Stimulated activated effector memory CD8-positive, alpha-beta T cell treated with anti-CD3 and anti-CD28 coated beads, Interleukin-12 subunit alpha, Interleukin-12 subunit beta, amount 100 ng/mL, for 72 hours (primary cell): ENCODE measurements around the gene SRGAP3.
A peak's percentile ranks its signal among the peaks of the same experiment; 100 is the strongest.

Experiments
- ATAC-seq: fragments of 150-1000 bp; cut with Tn5 transposase; 2 replicates; pipeline ENCODE4 v1.10.0; 2021
- DNase-seq, 2 donors: peaks; one replicate each; pipeline ENCODE4 v3.0.0; 2021 to 2022; ENCODE audit warnings: low spot score in 2 of 2
- H3K27ac Mint-ChIP-seq: one replicate; pipeline ENCODE4 v1.8.0; 2022; ENCODE audit warnings: mild to moderate bottlenecking, mixed read lengths
- H3K36me3 Mint-ChIP-seq: one replicate; pipeline ENCODE4 v1.8.0; 2022; ENCODE audit warnings: mild to moderate bottlenecking, mixed read lengths
- H3K4me1 Mint-ChIP-seq: one replicate; pipeline ENCODE4 v1.8.0; 2022; ENCODE audit warnings: mixed read lengths
- H3K4me3 Mint-ChIP-seq: one replicate; pipeline ENCODE4 v1.8.0; 2022; ENCODE audit warnings: mild to moderate bottlenecking, mixed read lengths
- H3K9me3 Mint-ChIP-seq: one replicate; pipeline ENCODE4 v1.8.0; 2022; ENCODE audit warnings: mixed read lengths

SRGAP3 gene

GRCh38 chr3:9079676-9080075, 169.8 kb downstream of the SRGAP3 start:
- H3K36me3 Mint-ChIP-seq, result no peaks in the 10 kb centered on the region
- no peaks in the 10 kb centered on the region for H3K4me1 Mint-ChIP-seq
- ATAC-seq (no peak), DNase-seq (no peak)
- no peaks in the 10 kb centered on the region for H3K9me3 Mint-ChIP-seq
- H3K4me3 Mint-ChIP-seq, result no peak overlapping the region
- H3K27ac Mint-ChIP-seq, result no peak overlapping the region

- Mint-ChIP-seq H3K36me3 (no peaks in the 10 kb centered on the region), H3K27ac (peak overlapping the region; percentile 27), H3K4me1 (no peaks in the 10 kb centered on the region), H3K4me3 (no peak overlapping the region), H3K9me3 (no peaks in the 10 kb centered on the region)
- DNase-seq (no peak), ATAC-seq (no peak)
Measured at GRCh38 chr3:9078561-9079240, 170.7 kb downstream of the SRGAP3 start.

- DNase-seq, result no peak
- Mint-ChIP-seq H3K9me3 (no peaks in the 10 kb centered on the region), H3K36me3 (no peaks in the 10 kb centered on the region), H3K4me1 (no peaks in the 10 kb centered on the region), H3K27ac (no peak overlapping the region), H3K4me3 (no peak overlapping the region)
- no peak for ATAC-seq
Measured at GRCh38 chr3:9077029-9077428, 172.4 kb downstream of the SRGAP3 start.

- no peak for ATAC-seq
- Mint-ChIP-seq H3K9me3 (no peaks in the 10 kb centered on the region), H3K36me3 (no peaks in the 10 kb centered on the region), H3K4me1 (no peaks in the 10 kb centered on the region), H3K4me3 (no peak overlapping the region), H3K27ac (no peak overlapping the region)
- no peak for DNase-seq
Measured at GRCh38 chr3:9075762-9076161, 173.7 kb downstream of the SRGAP3 start.

- no peaks in the 10 kb centered on the region for H3K4me1 Mint-ChIP-seq
- H3K36me3 Mint-ChIP-seq, result no peaks in the 10 kb centered on the region
- H3K27ac Mint-ChIP-seq, result no peak overlapping the region
Measured at GRCh38 chr3:9074079-9074478, 175.4 kb downstream of the SRGAP3 start.

GRCh38 chr3:9072667-9073009, 176.8 kb downstream of the SRGAP3 start:
- no peaks in the 10 kb centered on the region for H3K36me3 Mint-ChIP-seq
- ATAC-seq, result no peak
- no peak for DNase-seq
- no peaks in the 10 kb centered on the region for H3K4me1 Mint-ChIP-seq
- H3K27ac Mint-ChIP-seq, result no peak overlapping the region
- H3K9me3 Mint-ChIP-seq, result no peaks in the 10 kb centered on the region
- H3K4me3 Mint-ChIP-seq, result no peak overlapping the region

More at GRCh38 chr3:9074079-9074478, 175.4 kb downstream of the SRGAP3 start:
- ATAC-seq (no peak), DNase-seq (no peak)
- Mint-ChIP-seq H3K4me3 (no peak overlapping the region), H3K9me3 (no peaks in the 10 kb centered on the region)

- peak; percentile 36 for ATAC-seq
- DNase-seq, result no peak
- Mint-ChIP-seq H3K4me1 (no peaks in the 10 kb centered on the region), H3K27ac (no peak overlapping the region), H3K36me3 (no peaks in the 10 kb centered on the region), H3K9me3 (no peaks in the 10 kb centered on the region), H3K4me3 (no peak overlapping the region)
Measured at GRCh38 chr3:9071936-9072666, 177.3 kb downstream of the SRGAP3 start.

GRCh38 chr3:9070961-9071360, 178.5 kb downstream of the SRGAP3 start:
- ATAC-seq, result no peak
- Mint-ChIP-seq H3K36me3 (no peaks in the 10 kb centered on the region), H3K4me3 (no peak overlapping the region), H3K9me3 (no peaks in the 10 kb centered on the region), H3K27ac (no peak overlapping the region), H3K4me1 (no peaks in the 10 kb centered on the region)
- DNase-seq, result no peak

- H3K27ac Mint-ChIP-seq, result no peak overlapping the region
- ATAC-seq (no peak), DNase-seq (no peak)
- H3K4me1 Mint-ChIP-seq, result no peaks in the 10 kb centered on the region
- H3K36me3 Mint-ChIP-seq, result no peaks in the 10 kb centered on the region
- no peak overlapping the region for H3K4me3 Mint-ChIP-seq
- H3K9me3 Mint-ChIP-seq, result no peaks in the 10 kb centered on the region
Measured at GRCh38 chr3:9069971-9070370, 179.5 kb downstream of the SRGAP3 start.

GRCh38 chr3:9068051-9068450, 181.4 kb downstream of the SRGAP3 start:
- no peak for ATAC-seq
- H3K36me3 Mint-ChIP-seq, result no peaks in the 10 kb centered on the region
- DNase-seq, result no peak
- H3K4me1 Mint-ChIP-seq, result no peaks in the 10 kb centered on the region
- H3K4me3 Mint-ChIP-seq, result no peak overlapping the region
- H3K27ac Mint-ChIP-seq, result no peak overlapping the region
- H3K9me3 Mint-ChIP-seq, result no peaks in the 10 kb centered on the region

- Mint-ChIP-seq H3K36me3 (no peaks in the 10 kb centered on the region), H3K9me3 (peaks cover 2% of the 10 kb centered on the region)
- ATAC-seq, result peak; percentile 36
Measured at GRCh38 chr3:9067352-9067975, 182.0 kb downstream of the SRGAP3 start.

GRCh38 chr3:9066775-9067174, 182.7 kb downstream of the SRGAP3 start:
- ATAC-seq (no peak), DNase-seq (no peak)
- Mint-ChIP-seq H3K4me1 (no peaks in the 10 kb centered on the region), H3K9me3 (peaks cover 5% of the 10 kb centered on the region), H3K4me3 (no peak overlapping the region), H3K27ac (no peak overlapping the region), H3K36me3 (no peaks in the 10 kb centered on the region)

More at GRCh38 chr3:9067352-9067975, 182.0 kb downstream of the SRGAP3 start:
- DNase-seq, result no peak
- H3K4me1 Mint-ChIP-seq, result no peaks in the 10 kb centered on the region
- H3K27ac Mint-ChIP-seq, result no peak overlapping the region
- H3K4me3 Mint-ChIP-seq, result no peak overlapping the region

GRCh38 chr3:9066141-9066540, 183.3 kb downstream of the SRGAP3 start:
- no peaks in the 10 kb centered on the region for H3K36me3 Mint-ChIP-seq
- H3K9me3 Mint-ChIP-seq, result peaks cover 5% of the 10 kb centered on the region
- H3K27ac Mint-ChIP-seq, result no peak overlapping the region
- no peaks in the 10 kb centered on the region for H3K4me1 Mint-ChIP-seq
- DNase-seq (no peak), ATAC-seq (no peak)
- no peak overlapping the region for H3K4me3 Mint-ChIP-seq

- ATAC-seq, result no peak
- DNase-seq, result no peak
- H3K4me1 Mint-ChIP-seq, result no peaks in the 10 kb centered on the region
- no peaks in the 10 kb centered on the region for H3K36me3 Mint-ChIP-seq
- H3K27ac Mint-ChIP-seq, result no peak overlapping the region
- H3K9me3 Mint-ChIP-seq, result peaks cover 5% of the 10 kb centered on the region
- H3K4me3 Mint-ChIP-seq, result no peak overlapping the region
Measured at GRCh38 chr3:9064850-9065249, 184.6 kb downstream of the SRGAP3 start.

- no peak overlapping the region for H3K4me3 Mint-ChIP-seq
- H3K4me1 Mint-ChIP-seq, result no peaks in the 10 kb centered on the region
- H3K9me3 Mint-ChIP-seq, result peaks cover 5% of the 10 kb centered on the region
- ATAC-seq (no peak), DNase-seq (no peak)
- H3K36me3 Mint-ChIP-seq, result no peaks in the 10 kb centered on the region
- H3K27ac Mint-ChIP-seq, result no peak overlapping the region
Measured at GRCh38 chr3:9064251-9064650, 185.2 kb downstream of the SRGAP3 start.

- no peaks in the 10 kb centered on the region for H3K4me1 Mint-ChIP-seq
- DNase-seq (no peak), ATAC-seq (no peak)
- H3K4me3 Mint-ChIP-seq, result no peak overlapping the region
- H3K9me3 Mint-ChIP-seq, result peaks cover 5% of the 10 kb centered on the region
- H3K36me3 Mint-ChIP-seq, result no peaks in the 10 kb centered on the region
- H3K27ac Mint-ChIP-seq, result no peak overlapping the region
Measured at GRCh38 chr3:9062570-9062969, 186.9 kb downstream of the SRGAP3 start.
